Liver (tissue), 2 donors: Measurements from ENCODE around the gene RAB18.

Experiments used
- REST ChIP-seq: IDR thresholded peaks from 2 replicates; pipeline ENCODE4 v1.6.1; 2016; ENCODE audit warnings: antibody characterized with exemption, mild to moderate bottlenecking
- SP1 ChIP-seq: IDR thresholded peaks from 2 replicates; pipeline ENCODE4 v1.6.1; 2018; ENCODE audit warnings: antibody characterized with exemption, mild to moderate bottlenecking
- TAF1 ChIP-seq: conservative IDR thresholded peaks from 2 replicates; pipeline ENCODE4 v1.6.1; 2016; ENCODE audit warnings: antibody characterized with exemption, mild to moderate bottlenecking
- donor health status: healthy.

GRCh38 chr10:27584302-27584701 is 80.2 kb downstream of the RAB18 start:
- TF ChIP-seq TAF1 (no peak), SP1 (no peak), REST (no peak)
